ENCODE results near the gene WWOX. TPM values are rescaled to one million over a fixed set of nuclear protein-coding genes. Genes with fewer than 3 reads are reported as not detected.

Gene WWOX
- total and polyA plus RNA-seq, 2 of the 4 experiments (the other 2 are of a cell fraction) = 2.7 to 5.4 TPM

- CTCF ChIA-PET = no interaction called here
- intact Hi-C loops (cut with micrococcal nuclease) = no loop called here
- in situ Hi-C loops (cut with MboI; ENCODE audit: low sequenced_read_pairs) = no loop called here
Measured at GRCh38 chr16:78705694-78706093, 606.2 kb downstream of the WWOX start.

More at GRCh38 chr16:78705694-78706093, 606.2 kb downstream of the WWOX start:
- no peaks in the 10 kb centered on the region for H3K36me3 ChIP-seq (ENCODE audit: control insufficient read depth, insufficient read depth, low read length)
- H2BK15ac ChIP-seq (ENCODE audit: low read depth, low read length) = no peak overlapping the region
- DNase-seq (peak; percentile 2), ATAC-seq (ENCODE audit: low read depth) (no peak)
- H2BK120ac ChIP-seq (ENCODE audit: low read depth, low read length) = no peak overlapping the region
- H3K4ac ChIP-seq (ENCODE audit: low read depth, low read length) = no peak overlapping the region
- H2AK9ac ChIP-seq (replicated peaks; ENCODE audit: low read depth, low read length, poor library complexity) = no peak overlapping the region
- no peak overlapping the region for H3K18ac ChIP-seq (ENCODE audit: low read depth, low read length)
- no peak overlapping the region for H2AK5ac ChIP-seq (ENCODE audit: low read depth, low read length)
- H3K4me3 ChIP-seq (ENCODE audit: insufficient read depth, low read depth, low read length) = no peak overlapping the region
- H3K56ac ChIP-seq (ENCODE audit: extremely low read depth, insufficient read depth, low read length) = no peak overlapping the region
- H3K4me1 ChIP-seq (ENCODE audit: control insufficient read depth, insufficient read depth, low read length) = no peaks in the 10 kb centered on the region
- POLR2A ChIA-PET (ENCODE audit: unreplicated experiment) = no interaction called here
- BruUV-seq (replicated peaks) = no TSS peak
- dilution Hi-C loops (cut with HindIII; ENCODE audit: low sequenced_read_pairs, unreplicated experiment) = no loop called here
- no peak overlapping the region for H2BK5ac ChIP-seq (ENCODE audit: low read depth, low read length, poor library complexity, severe bottlenecking)
- H3K9ac ChIP-seq (ENCODE audit: low read depth, low read length) = no peak overlapping the region
- no peak overlapping the region for H3K27ac ChIP-seq (ENCODE audit: insufficient read depth, low read length)
- no peak overlapping the region for H3K4me2 ChIP-seq (ENCODE audit: low read depth, low read length)
- no peak overlapping the region for H4K8ac ChIP-seq (ENCODE audit: low read depth in 2 of 2, low read length in 2 of 2)
- no peak overlapping the region for H4K91ac ChIP-seq (ENCODE audit: insufficient read depth, low read depth, low read length)
- no peak overlapping the region for H3K14ac ChIP-seq (replicated peaks; ENCODE audit: low read depth, low read length)
- WGBS, 2 experiments (ENCODE audit: extremely low coverage in 2 of 2, insufficient read length in 1 of 2) = no CpG with 5 or more reads among the region's 2 CpGs
- H3K27me3 ChIP-seq (ENCODE audit: control insufficient read depth, insufficient read depth, low read length) = no peaks in the 10 kb centered on the region
- no peak overlapping the region for H4K5ac ChIP-seq (ENCODE audit: low read depth, low read length)
- peaks cover 13% of the 10 kb centered on the region for H3K9me3 ChIP-seq (ENCODE audit: control insufficient read depth, insufficient read depth, low read length)
- TF ChIP-seq USF2 (IDR thresholded peaks at IDR 0.05; ENCODE audit: low read depth, low read length) (no peak), ELK1 (IDR thresholded peaks at IDR 0.05; ENCODE audit: borderline replicate concordance, low read depth, low read length) (no peak), MAZ (IDR thresholded peaks at IDR 0.05; ENCODE audit: borderline replicate concordance, low read depth, low read length) (no peak), NFE2L2 (IDR thresholded peaks at IDR 0.05; ENCODE audit: low read depth, low read length) (no peak), CHD1 (IDR thresholded peaks at IDR 0.05; ENCODE audit: low read depth, low read length) (no peak), RFX5 (IDR thresholded peaks at IDR 0.05; ENCODE audit: low read depth, low read length) (no peak), CEBPB (IDR thresholded peaks at IDR 0.05; ENCODE audit: low read depth, low read length) (no peak), CTCF (conservative IDR thresholded peaks at IDR 0.05; ENCODE audit: low read depth, low read length) (peak; percentile 7; the same call in 1 of the 2 replicates)
- no peaks in the 10 kb centered on the region for H3K79me1 ChIP-seq (ENCODE audit: low read depth in 1 of 2, low read length in 2 of 2)
- no peak overlapping the region for H3K23ac ChIP-seq (ENCODE audit: low read depth, low read length)
- no peak overlapping the region for H2AFZ ChIP-seq (replicated peaks; ENCODE audit: low read length, poor library complexity)
- H2BK20ac ChIP-seq (ENCODE audit: low read depth, low read length) = no peak overlapping the region
- no peaks in the 10 kb centered on the region for H4K20me1 ChIP-seq (ENCODE audit: insufficient read depth, low read length)
- H3K9me1 ChIP-seq (ENCODE audit: insufficient read depth, low read length) = no peaks in the 10 kb centered on the region
